RWPE1 (cell line): ENCODE measurements around the gene NMT2.

Experiments used
- CTCF ChIA-PET: fragments of 350-600 bp; sonication (Branson Sonifier 250); formaldehyde crosslinking; extraction: SDS; loops from one replicate; lab custom pipeline; 2021; lab: Yijun Ruan, JAX
- POLR2A ChIA-PET: fragments of 400-600 bp; formaldehyde crosslinking; extraction: SDS; loops from one replicate; lab custom pipeline; 2020; ENCODE audit warnings: antibody characterized with exemption; ENCODE audit not compliant: low non-redundant PET; lab: Yijun Ruan, JAX
- DNase-seq: peaks from one replicate; pipeline ENCODE4 v3.0.0; 2012; ENCODE audit warnings: low spot score
- H3K27ac ChIP-seq: fragments of 450-650 bp; 2 replicates; pipeline ENCODE4 v1.5.1; 2017
- TF ChIP-seq, protein P1 (sequence below): fragments of 450-650 bp; conservative IDR thresholded peaks from 2 replicates; pipeline ENCODE4 v1.5.1; 2017; ENCODE audit warnings: low read depth, mild to moderate bottlenecking

Gene NMT2

DNA sequence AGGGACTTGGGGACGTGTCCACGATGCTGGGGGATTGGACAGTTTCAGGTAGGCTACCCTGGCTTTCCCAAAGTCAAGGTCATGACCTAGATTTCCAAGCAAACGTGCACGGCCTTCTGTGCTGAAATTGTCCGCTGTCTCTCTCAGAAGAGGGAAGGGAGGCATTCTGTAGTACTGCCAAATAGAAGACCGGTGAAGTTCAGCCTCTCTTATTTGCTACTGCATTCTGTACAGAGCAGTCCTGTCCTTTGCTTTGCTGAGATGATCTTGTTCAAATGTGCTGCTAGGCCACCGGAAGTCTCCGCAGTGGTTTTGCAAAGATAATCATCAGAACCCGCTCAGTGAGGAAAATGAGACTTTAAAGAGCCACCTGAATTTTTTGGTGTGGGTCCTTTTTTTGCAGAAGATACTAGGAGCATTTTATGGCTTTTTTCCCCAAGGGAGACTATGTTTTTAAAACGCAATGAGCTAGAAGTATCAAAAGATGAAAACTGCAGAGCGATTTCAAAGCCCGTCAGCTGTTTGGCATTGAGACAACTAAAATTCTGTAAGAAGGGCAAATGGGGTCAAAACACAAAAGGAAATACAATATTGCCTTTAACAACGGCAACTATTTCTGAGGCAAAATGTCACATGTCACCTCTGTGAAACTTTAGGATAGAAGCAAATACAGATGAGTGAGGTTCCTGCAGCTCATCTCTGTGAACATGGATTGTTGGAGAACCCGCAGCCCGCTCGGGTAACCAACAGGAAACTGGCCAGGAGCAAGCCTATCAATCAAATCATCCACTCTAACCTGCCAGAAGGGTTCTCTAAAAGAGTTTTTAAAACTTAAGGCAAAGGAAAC, 1.3 kb upstream of the NMT2 start:
- ChIA-PET CTCF (no interaction called here), POLR2A (no interaction called here)
- TF ChIP-seq, protein P1, sequence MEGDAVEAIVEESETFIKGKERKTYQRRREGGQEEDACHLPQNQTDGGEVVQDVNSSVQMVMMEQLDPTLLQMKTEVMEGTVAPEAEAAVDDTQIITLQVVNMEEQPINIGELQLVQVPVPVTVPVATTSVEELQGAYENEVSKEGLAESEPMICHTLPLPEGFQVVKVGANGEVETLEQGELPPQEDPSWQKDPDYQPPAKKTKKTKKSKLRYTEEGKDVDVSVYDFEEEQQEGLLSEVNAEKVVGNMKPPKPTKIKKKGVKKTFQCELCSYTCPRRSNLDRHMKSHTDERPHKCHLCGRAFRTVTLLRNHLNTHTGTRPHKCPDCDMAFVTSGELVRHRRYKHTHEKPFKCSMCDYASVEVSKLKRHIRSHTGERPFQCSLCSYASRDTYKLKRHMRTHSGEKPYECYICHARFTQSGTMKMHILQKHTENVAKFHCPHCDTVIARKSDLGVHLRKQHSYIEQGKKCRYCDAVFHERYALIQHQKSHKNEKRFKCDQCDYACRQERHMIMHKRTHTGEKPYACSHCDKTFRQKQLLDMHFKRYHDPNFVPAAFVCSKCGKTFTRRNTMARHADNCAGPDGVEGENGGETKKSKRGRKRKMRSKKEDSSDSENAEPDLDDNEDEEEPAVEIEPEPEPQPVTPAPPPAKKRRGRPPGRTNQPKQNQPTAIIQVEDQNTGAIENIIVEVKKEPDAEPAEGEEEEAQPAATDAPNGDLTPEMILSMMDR, result no peak
- no peak for DNase-seq
- H3K27ac ChIP-seq, result peak overlapping the region; percentile 63

DNA sequence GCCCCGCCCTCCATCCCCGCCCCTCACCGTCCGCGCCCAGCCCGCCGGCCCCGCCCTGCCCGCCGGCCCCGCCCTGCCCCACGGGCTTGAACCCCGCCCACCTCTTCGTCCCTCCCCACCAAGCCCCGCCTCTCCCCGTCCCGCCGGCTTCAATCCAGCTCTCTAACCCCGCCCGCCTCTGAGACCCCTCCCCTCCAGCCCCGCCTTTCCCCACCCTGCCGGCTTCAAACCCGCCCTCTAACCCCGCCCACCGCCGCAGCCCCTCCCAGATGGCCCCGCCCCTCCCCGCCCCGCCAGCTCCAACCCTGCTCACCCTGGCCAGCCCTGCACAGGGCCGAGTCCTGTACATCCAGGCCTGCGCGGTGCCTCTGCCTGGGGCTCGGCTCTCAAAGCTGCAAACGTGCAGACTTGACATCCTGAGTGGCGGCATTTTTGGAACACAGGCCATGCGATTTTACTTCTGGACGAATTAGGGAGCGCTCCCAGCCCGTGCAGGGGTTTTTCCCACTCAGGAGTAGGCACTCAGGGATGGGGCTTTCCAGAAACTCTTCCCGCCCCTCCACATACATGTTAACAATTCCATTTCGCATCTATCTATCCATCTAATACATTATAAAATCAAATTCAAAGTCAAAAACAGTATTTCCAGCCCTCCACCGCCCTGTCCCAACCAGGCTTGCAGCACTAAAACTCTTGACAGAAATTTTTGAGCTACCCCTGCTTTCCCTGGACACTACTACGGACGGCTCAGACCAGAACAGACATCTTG, 477 bp upstream of the NMT2 start:
- POLR2A ChIA-PET, result no interaction called here
- TF ChIP-seq, protein P1, result no peak
- H3K27ac ChIP-seq, result peak overlapping the region; percentile 83
- CTCF ChIA-PET, result no interaction called here
- DNase-seq, result peak; percentile 98

DNA sequence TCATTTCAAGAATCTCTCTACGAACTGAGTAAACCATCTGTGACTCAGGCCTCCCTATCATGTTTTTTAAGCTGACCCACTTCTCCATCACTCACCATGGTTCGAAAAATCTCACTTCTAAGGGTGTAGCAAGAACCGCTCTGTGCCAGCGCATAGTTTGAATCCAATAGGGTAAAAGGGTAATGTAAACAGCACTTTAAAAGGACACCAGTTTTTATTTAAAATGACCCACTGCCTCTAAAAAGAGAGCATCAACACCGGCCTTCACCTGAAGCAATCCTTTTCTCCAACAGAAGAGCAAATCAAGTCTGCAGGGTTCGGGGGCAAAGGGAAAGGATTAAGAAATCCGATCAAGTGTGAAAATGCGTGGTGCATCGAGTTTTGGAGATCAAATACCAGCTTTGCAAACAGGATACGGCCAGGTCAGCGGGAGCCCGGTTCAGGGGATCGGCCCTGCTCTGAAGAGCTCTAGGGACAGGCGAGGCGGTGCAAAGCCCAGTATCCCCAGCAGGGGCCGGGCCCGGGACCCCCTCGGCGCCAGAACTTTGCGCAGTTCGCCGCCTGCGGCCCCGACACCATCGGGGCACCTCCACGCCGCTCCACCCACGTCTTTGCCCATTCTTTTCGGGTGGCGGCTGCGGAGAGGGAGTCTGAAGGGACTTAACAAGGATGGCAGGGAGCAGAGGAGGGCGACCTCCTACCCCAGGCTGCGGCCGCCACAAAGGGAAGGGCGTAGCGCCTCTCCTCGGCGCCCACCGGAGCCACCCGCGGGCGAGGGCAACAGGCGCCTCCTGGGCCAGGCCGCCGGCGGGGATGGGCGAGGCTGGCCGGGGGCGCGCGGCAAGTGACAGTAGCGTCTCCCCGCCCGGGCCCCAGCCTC, 842 bp downstream of the NMT2 start:
- CTCF ChIA-PET, result interaction anchor here (0.5 to 0.7 kb wide), 4 partner anchors 11 to 485 kb away, joined by 3 read pairs; no protein-coding TSS in a partner anchor
- H3K27ac ChIP-seq, result peak overlapping the region; percentile 83
- POLR2A ChIA-PET, result no interaction called here
- peak; percentile 48 for DNase-seq
- TF ChIP-seq, protein P1, result peak; percentile 19; the same call in 1 of the 2 replicates

DNA sequence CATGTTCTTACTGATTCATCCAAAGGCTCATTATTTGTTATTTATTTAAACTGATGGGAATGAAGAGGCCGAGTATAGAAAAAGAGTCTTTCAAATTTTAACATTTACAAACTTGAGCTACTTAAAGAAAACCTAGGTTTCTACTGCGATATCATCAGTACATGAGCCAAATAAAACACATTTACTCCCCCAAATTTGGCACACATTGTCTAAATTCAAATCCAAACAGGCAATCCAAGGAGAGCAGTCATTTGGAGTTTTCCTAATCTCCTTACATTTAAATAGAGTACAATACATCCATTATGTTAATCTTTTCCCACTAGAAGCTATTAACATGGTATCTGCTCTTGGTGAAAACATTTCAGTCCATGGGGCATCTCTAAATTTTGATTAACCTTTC, 2.2 kb downstream of the NMT2 start:
- CTCF ChIA-PET, result no interaction called here
- no peak overlapping the region for H3K27ac ChIP-seq
- no peak for DNase-seq
- POLR2A ChIA-PET, result no interaction called here
- TF ChIP-seq, protein P1, result no peak

DNA sequence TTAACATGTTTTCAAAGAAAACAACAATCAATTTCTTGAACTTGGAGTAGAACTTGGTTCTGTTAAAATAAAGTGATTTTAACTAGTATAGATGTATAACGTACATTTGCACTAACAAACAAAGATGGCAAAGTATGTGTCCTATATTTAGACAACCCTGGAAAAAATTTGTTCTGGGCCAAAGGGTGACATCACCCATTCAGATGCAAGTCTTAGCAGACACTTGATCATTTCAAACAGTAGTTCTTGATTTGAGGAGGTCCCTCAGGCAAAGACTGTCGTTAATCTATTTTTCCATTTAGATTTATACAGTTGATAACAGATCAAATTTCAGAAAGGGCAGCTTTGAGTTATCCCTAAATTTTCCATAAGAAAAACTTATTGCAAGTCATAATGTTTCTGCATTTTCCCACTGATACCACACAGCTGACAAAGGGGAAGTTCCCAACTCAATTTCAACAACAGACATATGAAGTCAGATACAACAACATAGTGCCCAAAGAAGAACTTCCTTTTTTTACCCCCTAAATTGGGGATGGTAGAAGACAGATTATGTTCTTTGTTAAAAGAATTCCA, 5.2 kb downstream of the NMT2 start:
- ChIA-PET CTCF (no interaction called here), POLR2A (interaction anchor here (0.7 kb wide), 1 partner anchor 63 kb away, joined by 5 read pairs; no protein-coding TSS in a partner anchor)
- no peak overlapping the region for H3K27ac ChIP-seq
- DNase-seq, result no peak
- TF ChIP-seq, protein P1, result no peak
